GM19193 (cell line): ENCODE results near the gene DNASE1L1.

Source experiments
- POLR2A ChIP-seq: IDR thresholded peaks from 4 replicates; pipeline ENCODE4 v1.6.1; 2011; ENCODE audit not compliant: insufficient read depth, insufficient read length; ENCODE audit errors: extremely low read depth

Gene DNASE1L1

DNA sequence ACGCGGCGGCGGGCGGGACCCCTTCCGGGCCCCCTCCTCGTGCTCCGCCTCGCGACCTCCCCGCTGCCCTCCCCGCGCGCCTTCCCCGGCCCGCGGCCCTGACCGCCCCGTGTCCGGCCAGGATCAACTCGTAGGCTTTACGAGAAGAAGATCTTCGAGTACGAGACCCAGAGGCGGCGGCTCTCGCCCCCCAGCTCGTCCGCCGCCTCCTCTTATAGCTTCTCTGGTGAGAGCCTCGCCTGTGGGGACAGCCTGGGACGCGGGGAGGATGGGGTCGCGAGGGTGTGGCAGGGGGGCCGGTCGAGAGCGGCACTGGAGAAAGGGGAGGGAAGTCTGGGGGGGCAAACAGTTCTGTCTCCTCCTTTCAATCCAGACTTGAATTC lies 29.5 kb downstream of the DNASE1L1 start:
- TF ChIP-seq POLR2A: no peak

- peak; percentile 56 for TF ChIP-seq POLR2A
Measured at GRCh38 chrX:154378799-154379568, 30.1 kb downstream of the DNASE1L1 start, which contains the start of gene EMD. Gene EMD, plus strand, starts transcription at chrX:154379295. Its CDS starts 190 bp downstream, at chrX:154379485.

GRCh38 chrX:154378059-154378798 lies 30.8 kb downstream of the DNASE1L1 start:
- TF ChIP-seq POLR2A: peak; percentile 55

DNA sequence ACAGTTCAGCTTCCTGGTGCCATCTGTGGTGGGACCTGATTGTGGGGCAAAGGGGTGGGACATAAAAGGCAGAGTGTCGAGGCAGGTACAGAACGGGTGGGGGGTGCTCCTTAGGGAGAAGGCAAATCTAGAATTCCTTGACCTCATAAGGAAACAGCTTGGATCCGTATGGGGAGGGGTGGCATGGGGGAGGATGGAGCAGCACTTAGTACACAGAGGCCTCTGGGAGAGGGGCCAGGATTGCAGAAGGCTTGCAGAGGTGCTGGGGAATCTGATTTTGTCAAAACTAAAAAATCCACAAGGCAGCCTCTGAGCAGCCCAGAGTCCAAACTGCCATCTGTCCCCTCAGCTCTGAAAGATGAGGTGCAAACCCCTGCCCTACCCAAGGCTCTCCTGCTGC lies 32.3 kb downstream of the DNASE1L1 start:
- no peak for TF ChIP-seq POLR2A

DNA sequence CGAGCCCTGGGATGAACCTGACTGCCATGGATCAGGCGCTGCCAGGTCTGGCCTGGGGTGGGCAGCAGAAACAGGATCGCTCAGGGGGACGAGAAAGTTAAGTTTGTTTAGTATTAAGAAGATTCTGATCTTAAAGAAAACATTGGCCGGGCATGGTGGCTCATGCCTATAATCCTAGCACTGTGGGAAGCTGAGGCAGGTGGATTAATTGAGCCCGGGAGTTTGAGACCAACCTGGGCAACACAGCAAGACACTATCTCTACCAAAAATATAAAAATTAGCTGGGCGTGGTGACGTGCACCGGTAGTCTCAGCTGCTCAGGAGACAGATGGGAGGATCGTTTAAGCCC lies 33.9 kb downstream of the DNASE1L1 start:
- TF ChIP-seq POLR2A: no peak

- TF ChIP-seq POLR2A: peak; percentile 35
Measured at GRCh38 chrX:154374313-154375155, 34.5 kb downstream of the DNASE1L1 start, which contains the start of gene FLNA. Gene FLNA, minus strand, starts transcription at chrX:154374634. Its CDS starts 3,389 bp downstream, at chrX:154371245.

GRCh38 chrX:154373340-154374306 lies 35.4 kb downstream of the DNASE1L1 start:
- TF ChIP-seq POLR2A: no peak

DNA sequence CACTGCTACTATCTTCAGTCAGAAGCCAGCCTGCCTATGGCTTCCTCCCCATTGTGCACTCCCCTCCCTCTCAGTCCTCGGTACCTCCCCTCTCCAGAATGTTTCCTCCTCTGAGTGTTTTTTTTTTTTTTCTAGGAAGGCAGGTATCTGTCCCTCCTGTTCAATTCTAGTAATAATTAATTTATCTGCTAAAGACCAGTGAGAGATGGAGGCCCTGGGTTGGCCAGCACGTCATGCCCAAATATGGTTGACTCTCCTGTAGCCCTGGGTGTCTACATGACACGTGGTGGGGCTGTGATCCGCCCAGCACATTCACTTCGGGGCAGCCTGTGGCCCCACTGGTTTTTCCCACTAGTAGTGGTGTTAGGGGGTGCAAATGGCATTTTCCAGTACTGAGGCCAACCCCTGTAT lies 36.4 kb downstream of the DNASE1L1 start:
- no peak for TF ChIP-seq POLR2A

GRCh38 chrX:154371789-154372300 lies 37.2 kb downstream of the DNASE1L1 start:
- no peak for TF ChIP-seq POLR2A

- peak; percentile 99 for TF ChIP-seq POLR2A
Measured at GRCh38 chrX:154371017-154371788, 37.9 kb downstream of the DNASE1L1 start.

DNA sequence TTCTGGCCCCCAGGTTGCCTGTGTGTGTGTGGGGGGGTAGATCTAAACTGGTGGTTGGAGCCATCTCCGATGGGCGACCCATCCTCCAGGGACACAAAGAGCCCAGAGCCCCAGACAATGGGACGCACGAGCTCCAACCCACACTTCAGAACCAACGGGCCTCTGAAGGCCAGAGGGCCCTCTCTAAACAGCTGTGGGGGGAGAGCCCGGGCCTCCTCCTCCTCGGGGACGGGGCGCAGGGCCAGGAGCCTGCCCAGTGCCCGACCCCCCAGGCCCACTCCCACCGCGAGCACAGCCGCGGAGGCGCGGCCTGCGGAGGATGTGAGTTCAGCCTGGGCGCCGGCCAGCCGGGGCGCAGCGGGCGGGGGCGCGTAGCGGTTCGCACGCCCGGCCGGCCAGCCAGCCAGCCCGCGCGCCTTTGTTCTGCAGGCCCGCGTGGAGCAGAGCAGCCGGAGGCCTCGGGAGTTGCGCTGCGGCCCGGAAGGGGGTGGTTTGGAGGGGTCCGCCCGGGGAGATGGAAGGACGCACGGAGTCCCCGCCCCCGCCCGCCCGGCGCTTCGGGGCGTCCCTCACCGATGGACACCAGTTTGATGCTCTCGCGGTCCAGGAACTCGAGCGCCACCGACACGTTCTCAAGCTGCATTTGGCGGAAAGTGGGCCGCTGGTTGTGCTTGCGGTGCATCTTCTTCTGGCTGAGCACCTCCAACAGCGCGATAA lies 38.6 kb downstream of the DNASE1L1 start:
- TF ChIP-seq POLR2A: no peak
